Lower leg skin (tissue), 4 donors: Measurements from ENCODE around the gene WDR1. TPM values are rescaled to one million over a fixed set of nuclear protein-coding genes. Genes with fewer than 3 reads are reported as not detected.
A peak's percentile ranks its signal among the peaks of the same experiment; 100 is the strongest.

Source experiments
- DNase-seq, 2 donors: peaks; one replicate each; pipeline ENCODE4 v3.0.0-alpha.2; 2019; ENCODE audit warnings: low spot score in 2 of 2
- H3K4me3 ChIP-seq: fragments of 200-600 bp; sonication (generic); 2 replicates; pipeline ENCODE4 v1.5.1; 2017; ENCODE audit warnings: mild to moderate bottlenecking, low read depth; ENCODE audit not compliant: poor library complexity, severe bottlenecking
- POLR2A ChIP-seq, 2 donors: fragments of 450-650 bp; IDR thresholded peaks; one replicate each; pipeline ENCODE4 v1.6.1; 2016 to 2017; ENCODE audit warnings: antibody characterized with exemption in 2 of 2, mild to moderate bottlenecking in 1 of 2, moderate library complexity in 1 of 2
- WGBS, 2 donors: methylation state at CpG; one replicate each; pipeline ENCODE4 v1.1.5; 2018; 5-methylcytosine and 5-hydroxymethylcytosine counted together
- intact Hi-C: fragments of 100-400 bp; cut with DNase I; formaldehyde crosslinking; loops from one replicate; pipeline ENCODE4 v1.15.0; 2023; ENCODE audit warnings: low total_unique reads
- total RNA-seq, 4 donors: library from RNA; depleted of rRNA; stranded (reverse); fragments of >200 nt; gene quantifications; one replicate each; pipeline ENCODE4 v1.1.0, GENCODE V29; 2016
- TF ChIP-seq, protein P1 (sequence below), 3 donors: fragments of 450-650 bp; IDR thresholded peaks; one replicate each; pipeline ENCODE4 v1.5.1; 2016; ENCODE audit warnings: antibody characterized with exemption in 3 of 3, mild to moderate bottlenecking in 3 of 3, moderate library complexity in 2 of 3

The WDR1 gene
- total RNA-seq, 4 donors from 2014 or later, result 83.2 to 163 (median 144) TPM

GRCh38 chr4:10083861-10084641, 32.5 kb downstream of the WDR1 start:
- no peak for DNase-seq
- TF ChIP-seq, protein P1, sequence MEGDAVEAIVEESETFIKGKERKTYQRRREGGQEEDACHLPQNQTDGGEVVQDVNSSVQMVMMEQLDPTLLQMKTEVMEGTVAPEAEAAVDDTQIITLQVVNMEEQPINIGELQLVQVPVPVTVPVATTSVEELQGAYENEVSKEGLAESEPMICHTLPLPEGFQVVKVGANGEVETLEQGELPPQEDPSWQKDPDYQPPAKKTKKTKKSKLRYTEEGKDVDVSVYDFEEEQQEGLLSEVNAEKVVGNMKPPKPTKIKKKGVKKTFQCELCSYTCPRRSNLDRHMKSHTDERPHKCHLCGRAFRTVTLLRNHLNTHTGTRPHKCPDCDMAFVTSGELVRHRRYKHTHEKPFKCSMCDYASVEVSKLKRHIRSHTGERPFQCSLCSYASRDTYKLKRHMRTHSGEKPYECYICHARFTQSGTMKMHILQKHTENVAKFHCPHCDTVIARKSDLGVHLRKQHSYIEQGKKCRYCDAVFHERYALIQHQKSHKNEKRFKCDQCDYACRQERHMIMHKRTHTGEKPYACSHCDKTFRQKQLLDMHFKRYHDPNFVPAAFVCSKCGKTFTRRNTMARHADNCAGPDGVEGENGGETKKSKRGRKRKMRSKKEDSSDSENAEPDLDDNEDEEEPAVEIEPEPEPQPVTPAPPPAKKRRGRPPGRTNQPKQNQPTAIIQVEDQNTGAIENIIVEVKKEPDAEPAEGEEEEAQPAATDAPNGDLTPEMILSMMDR (IDR thresholded peaks at IDR 0.05), result no peak
- no peak for TF ChIP-seq POLR2A (IDR thresholded peaks at IDR 0.05)
- intact Hi-C loops, result no loop called here

DNA sequence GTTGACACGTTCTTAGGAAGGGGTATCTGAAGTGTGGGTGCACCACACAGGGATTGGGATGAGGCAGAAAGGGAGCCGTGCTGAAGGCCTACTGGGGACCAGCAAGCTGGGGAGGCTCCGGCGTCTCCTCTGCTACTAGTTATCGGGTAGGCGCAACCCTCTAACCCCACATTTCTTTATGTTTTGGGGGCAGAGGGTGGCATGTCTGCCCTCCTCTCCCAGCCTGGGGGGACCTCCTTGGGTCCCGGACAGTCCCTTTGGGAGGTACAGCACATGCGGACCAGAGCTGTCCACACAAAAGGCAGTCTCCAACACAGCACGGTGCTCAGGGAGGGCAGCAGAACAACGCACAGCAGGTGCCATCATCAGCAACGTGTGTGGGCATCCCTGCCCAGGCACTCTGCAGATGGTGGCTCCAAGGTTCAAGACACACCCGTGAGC, 33.2 kb downstream of the WDR1 start:
- intact Hi-C loops, result no loop called here
- WGBS, 2 donors, result 79 to 84% methylated on average over 12 of the region's 12 CpGs
- peak in 1 of 2 donors; percentile 80 for DNase-seq
- TF ChIP-seq, protein P1 (IDR thresholded peaks at IDR 0.05), result no peak
- no peak for TF ChIP-seq POLR2A (IDR thresholded peaks at IDR 0.05)
- H3K4me3 ChIP-seq, result no peak overlapping the region

More at GRCh38 chr4:10083861-10084641, 32.5 kb downstream of the WDR1 start:
- 81 to 83% methylated on average over 13 to 23 of the region's 23 CpGs for WGBS, 2 donors
- no peak overlapping the region for H3K4me3 ChIP-seq

DNA sequence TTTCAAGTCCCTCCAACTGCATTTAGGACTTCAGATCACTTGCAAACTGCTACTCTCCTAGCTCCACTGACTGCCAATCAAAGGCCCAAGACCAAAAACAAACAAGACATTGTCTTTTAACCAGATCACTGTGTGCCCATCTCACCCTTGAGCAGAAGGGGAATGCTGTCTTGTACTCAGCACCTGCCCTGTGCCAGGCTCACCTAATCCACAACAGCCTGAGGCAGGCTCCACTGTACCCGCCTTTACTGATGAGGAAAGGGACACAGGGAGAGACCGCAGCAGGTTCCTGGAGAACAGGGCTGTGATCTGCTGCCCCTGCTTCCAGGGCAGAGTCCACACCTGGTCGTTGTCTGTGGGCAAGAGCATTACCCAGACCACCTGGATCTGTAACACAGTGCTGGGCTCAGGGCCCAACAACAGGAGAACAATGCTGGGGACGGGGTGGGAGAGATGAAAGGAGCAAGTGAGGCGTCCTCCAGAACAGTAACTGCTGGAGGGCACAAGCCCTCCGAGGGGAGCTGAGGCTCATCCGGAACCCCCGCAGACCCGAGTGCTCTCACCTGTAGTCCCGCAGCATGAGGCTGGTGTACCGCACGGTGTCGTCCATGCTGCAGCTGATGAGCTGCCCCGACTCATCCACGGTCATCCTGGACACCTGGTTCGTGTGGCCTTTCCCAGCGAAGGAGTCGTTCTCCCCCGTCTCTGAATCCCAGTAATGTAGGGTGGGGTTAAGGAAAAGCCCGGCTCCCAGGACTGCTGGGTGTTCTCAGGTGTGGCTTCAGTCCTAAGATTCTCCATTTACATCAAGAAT, 33.9 kb downstream of the WDR1 start:
- peak in 1 of 2 donors; percentile 82 for DNase-seq
- no peak overlapping the region for H3K4me3 ChIP-seq
- TF ChIP-seq, protein P1 (IDR thresholded peaks at IDR 0.05), result no peak
- no peak for TF ChIP-seq POLR2A (IDR thresholded peaks at IDR 0.05)
- intact Hi-C loops, result no loop called here
- WGBS, 2 donors, result 87 to 93% methylated on average over 20 of the region's 20 CpGs

DNA sequence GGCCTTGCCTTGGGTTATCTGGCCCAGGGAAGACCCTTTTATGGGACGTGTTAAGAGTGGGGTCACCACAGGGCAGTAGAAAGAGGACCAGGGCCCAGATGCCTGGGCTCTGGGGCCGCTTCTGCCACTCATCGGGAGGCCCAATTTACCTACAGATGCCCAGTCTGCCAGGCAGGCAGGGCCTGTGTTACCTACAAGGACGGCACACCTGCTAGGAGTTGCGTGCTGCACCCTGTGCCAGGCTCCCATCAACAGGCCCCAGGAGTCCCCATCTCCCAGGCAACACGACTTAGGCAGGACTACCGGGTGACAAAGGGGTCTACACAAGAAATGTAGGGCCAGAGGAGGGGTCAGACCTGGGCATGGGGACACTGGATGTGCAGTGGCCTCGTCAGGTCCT, 34.6 kb downstream of the WDR1 start:
- peak in 1 of 2 donors; percentile 74 for DNase-seq
- WGBS, 2 donors, result 93 to 98% methylated on average over 6 to 8 of the region's 8 CpGs
- intact Hi-C loops, result no loop called here
- TF ChIP-seq, protein P1 (IDR thresholded peaks at IDR 0.05), result no peak
- no peak for TF ChIP-seq POLR2A (IDR thresholded peaks at IDR 0.05)
- H3K4me3 ChIP-seq, result no peak overlapping the region

DNA sequence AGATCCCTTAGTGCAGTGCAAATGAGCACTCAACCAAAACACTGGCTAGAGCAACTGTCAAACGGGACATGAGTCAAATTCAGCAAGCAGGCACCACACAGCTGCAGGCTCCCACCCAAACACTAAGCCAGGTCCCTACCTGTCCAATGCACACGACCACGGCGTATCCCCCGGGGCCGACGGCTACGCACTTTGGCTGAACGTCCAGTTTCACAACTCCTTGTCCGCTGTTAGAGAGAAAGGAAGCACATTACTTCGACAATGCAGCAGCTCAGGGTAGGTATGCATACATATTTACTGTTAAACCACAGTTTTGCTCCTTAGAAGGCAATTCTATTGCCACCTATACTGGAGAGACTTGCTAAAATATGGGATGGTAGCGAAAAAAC, 35.4 kb downstream of the WDR1 start:
- no peak overlapping the region for H3K4me3 ChIP-seq
- intact Hi-C loops, result no loop called here
- 85 to 93% methylated on average over 12 of the region's 12 CpGs for WGBS, 2 donors
- no peak for DNase-seq
- no peak for TF ChIP-seq POLR2A (IDR thresholded peaks at IDR 0.05)
- TF ChIP-seq, protein P1 (IDR thresholded peaks at IDR 0.05), result no peak
